Pancreas (tissue), 10 donors: ENCODE measurements around the gene DGKI. TPM values are rescaled to one million over a fixed set of nuclear protein-coding genes. Genes with fewer than 3 reads are reported as not detected.

ENCODE experiments used
- ATAC-seq, 4 donors: fragments of 200-7000 bp; cut with Tn5 transposase; one replicate each; pipeline versions ENCODE4 v1.8.0 to v1.9.1; 2020; ENCODE audit warnings: mild to moderate bottlenecking in 4 of 4, moderate library complexity in 4 of 4
- DNase-seq, 6 donors: peaks; one replicate each; pipeline ENCODE4 v3.0.0-alpha.2; 2020
- FAIRE-seq: peaks from 2 replicates; lab custom pipeline; 2012; peaks lifted over from hg19 to GRCh38; lab: Jason Lieb, UNC
- H3K27ac ChIP-seq, 4 donors: fragments of 200-600 bp; sonication (generic); 1 replicate in 3 of 4; 2 replicates in 1 of 4; pipeline versions ENCODE4 v1.5.0 to v1.8.0; 2020
- H3K27me3 ChIP-seq, 4 donors: fragments of 200-600 bp; one replicate each; pipeline ENCODE4 v1.8.0; 2021
- H3K36me3 ChIP-seq, 3 donors: fragments of 200-600 bp; sonication (generic) in 1 of 3; one replicate each; pipeline versions ENCODE4 v1.5.0 to v1.8.0; 2020 to 2021
- H3K4me1 ChIP-seq, 3 donors: fragments of 200-600 bp; one replicate each; pipeline ENCODE4 v1.8.0; 2021
- H3K4me3 ChIP-seq, 4 donors: fragments of 200-600 bp; sonication (generic) in 2 of 4; one replicate each; pipeline versions ENCODE4 v1.5.0 to v1.8.0; 2020 to 2021
- H3K9me3 ChIP-seq, 4 donors: fragments of 200-600 bp; one replicate each; pipeline ENCODE4 v1.8.0; 2021
- WGBS, 2 donors: extraction: QIAGEN DNeasy Blood & Tissue Kit; methylation state at CpG; one replicate each; pipeline ENCODE4 v1.1.7; 2013; 5-methylcytosine and 5-hydroxymethylcytosine counted together
- intact Hi-C, 3 donors: fragments of 100-400 bp; cut with DNase I; formaldehyde crosslinking; loops; one replicate each; pipeline versions ENCODE4 v1.11.1 to v1.14.2; 2022
- polyA plus RNA-seq, 2 donors: library from polyadenylated mRNA; stranded (reverse); fragments of 200-250 nt; gene quantifications; one replicate each; pipeline ENCODE4 v1.2.3, GENCODE V29; 2013
- total RNA-seq, 6 donors: library from RNA; stranded (reverse); fragmentation: NEBNext Ultra II Directional in 4 of 6; extraction: Animal tissue kit (Norgen Biotek cat#: 25700) in 4 of 6; gene quantifications; one replicate each; pipeline versions ENCODE4 v1.2.1 to v1.2.4, GENCODE V29; 2021 to 2023
- TF ChIP-seq, protein P1 (sequence below), 4 donors: fragments of 200-600 bp; sonication (generic) in 3 of 4; IDR thresholded peaks; one replicate each; pipeline versions ENCODE4 v1.5.0 to v1.8.0; 2021; ENCODE audit warnings: antibody characterized with exemption in 4 of 4
- donor health status: healthy with polysubstance abuse.
- donor health status: DM: no; HTN: no; CAD: no; lungs with moderate emphysema.
- donor health status: DM: no; HTN: no; CAD: no.
- donor health status: control.
- donor health status: control.
- donor health status: Bipolar disorder and iron deficiency.
- donor health status: DM: yes; HTN: yes; CAD: no.
- donor health status: DM: no; HTN: no; CAD: no.
- donor health status: DM: no; HTN: no; CAD: no.
- donor health status: DM: yes; HTN: yes; CAD: no.

DGKI gene
- total and polyA plus RNA-seq, 8 donors, result 0.04 to 0.81 (median 0.15) TPM

- intact Hi-C loops, result no loop called here
- WGBS, 2 donors, result 53 to 68% methylated on average over 2 of the region's 2 CpGs
Observed at GRCh38 chr7:137373507-137373906, 473.3 kb downstream of the DGKI start.

GRCh38 chr7:137371616-137372015 is 475.2 kb downstream of the DGKI start:
- Histone ChIP-seq H3K4me1 (no peaks in the 10 kb centered on the region), H3K27me3 (no peaks in the 10 kb centered on the region), H3K4me3 (no peak overlapping the region), H3K9me3 (no peaks in the 10 kb centered on the region), H3K36me3 (no peaks in the 10 kb centered on the region), H3K27ac (no peak overlapping the region)
- intact Hi-C loops, result no loop called here
- TF ChIP-seq, protein P1, sequence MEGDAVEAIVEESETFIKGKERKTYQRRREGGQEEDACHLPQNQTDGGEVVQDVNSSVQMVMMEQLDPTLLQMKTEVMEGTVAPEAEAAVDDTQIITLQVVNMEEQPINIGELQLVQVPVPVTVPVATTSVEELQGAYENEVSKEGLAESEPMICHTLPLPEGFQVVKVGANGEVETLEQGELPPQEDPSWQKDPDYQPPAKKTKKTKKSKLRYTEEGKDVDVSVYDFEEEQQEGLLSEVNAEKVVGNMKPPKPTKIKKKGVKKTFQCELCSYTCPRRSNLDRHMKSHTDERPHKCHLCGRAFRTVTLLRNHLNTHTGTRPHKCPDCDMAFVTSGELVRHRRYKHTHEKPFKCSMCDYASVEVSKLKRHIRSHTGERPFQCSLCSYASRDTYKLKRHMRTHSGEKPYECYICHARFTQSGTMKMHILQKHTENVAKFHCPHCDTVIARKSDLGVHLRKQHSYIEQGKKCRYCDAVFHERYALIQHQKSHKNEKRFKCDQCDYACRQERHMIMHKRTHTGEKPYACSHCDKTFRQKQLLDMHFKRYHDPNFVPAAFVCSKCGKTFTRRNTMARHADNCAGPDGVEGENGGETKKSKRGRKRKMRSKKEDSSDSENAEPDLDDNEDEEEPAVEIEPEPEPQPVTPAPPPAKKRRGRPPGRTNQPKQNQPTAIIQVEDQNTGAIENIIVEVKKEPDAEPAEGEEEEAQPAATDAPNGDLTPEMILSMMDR (IDR thresholded peaks at IDR 0.05), result no peak
- ATAC-seq (no peak), DNase-seq (no peak), FAIRE-seq (no peak)
- 67 to 75% methylated on average over 2 of the region's 2 CpGs for WGBS, 2 donors

More at GRCh38 chr7:137373507-137373906, 473.3 kb downstream of the DGKI start:
- FAIRE-seq, result no peak
- Histone ChIP-seq H3K36me3 (no peaks in the 10 kb centered on the region), H3K4me1 (no peaks in the 10 kb centered on the region), H3K9me3 (no peaks in the 10 kb centered on the region), H3K4me3 (no peak overlapping the region), H3K27ac (no peak overlapping the region), H3K27me3 (no peaks in the 10 kb centered on the region)
- DNase-seq, result no peak
- TF ChIP-seq, protein P1 (IDR thresholded peaks at IDR 0.05), result no peak
- no peak for ATAC-seq

DNA sequence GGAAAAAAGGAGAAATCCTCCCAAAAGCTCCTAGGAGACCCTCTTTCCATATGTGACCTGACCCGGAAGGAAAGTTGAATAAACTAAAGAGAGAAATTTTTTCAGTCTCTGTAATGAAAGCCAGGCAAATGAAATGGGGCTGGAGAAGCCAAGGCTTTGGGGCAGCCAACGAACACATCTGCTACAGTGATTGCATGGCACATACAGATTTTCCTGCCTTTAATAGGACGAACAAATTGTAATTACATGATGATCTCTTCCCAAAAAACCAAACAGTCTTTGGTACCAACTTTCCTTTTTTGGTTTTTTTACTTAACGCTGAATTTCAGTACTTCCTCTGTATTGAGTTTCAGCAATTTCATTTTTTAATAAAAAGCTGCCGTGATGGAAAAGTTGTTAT is 479.8 kb downstream of the DGKI start:
- 62 to 70% methylated on average over 5 of the region's 5 CpGs for WGBS, 2 donors
- TF ChIP-seq, protein P1 (IDR thresholded peaks at IDR 0.05), result no peak
- no peak overlapping the region for H3K27ac ChIP-seq

DNA sequence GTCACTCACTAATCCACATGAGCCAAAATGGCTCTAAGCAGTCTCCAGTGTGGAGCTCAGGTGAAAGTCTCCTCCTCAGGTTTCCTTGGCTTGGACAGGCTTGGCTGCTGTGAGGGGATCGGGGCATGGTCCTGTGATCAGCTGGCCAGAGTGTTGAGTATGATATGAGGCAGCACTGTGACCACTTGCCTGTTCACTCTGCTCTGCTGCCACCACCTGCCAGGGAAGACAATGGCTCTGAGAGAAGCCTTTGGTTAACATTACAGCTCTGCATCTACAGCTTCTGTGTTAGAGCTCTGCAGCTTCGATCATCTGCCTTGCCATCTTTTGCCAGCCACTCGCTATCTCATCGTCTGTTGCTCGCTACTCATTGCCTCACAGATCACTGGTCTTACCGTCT is 483.1 kb downstream of the DGKI start:
- DNase-seq (no peak), FAIRE-seq (no peak), ATAC-seq (no peak)
- Histone ChIP-seq H3K4me1 (no peaks in the 10 kb centered on the region), H3K9me3 (no peaks in the 10 kb centered on the region), H3K36me3 (no peaks in the 10 kb centered on the region), H3K4me3 (no peak overlapping the region), H3K27ac (no peak overlapping the region), H3K27me3 (no peaks in the 10 kb centered on the region)
- intact Hi-C loops, result no loop called here
- TF ChIP-seq, protein P1 (IDR thresholded peaks at IDR 0.05), result no peak
- 85 to 92% methylated on average over 6 of the region's 6 CpGs for WGBS, 2 donors

More for the DNA sequence above, 479.8 kb downstream of the DGKI start:
- no peaks in the 10 kb centered on the region for H3K27me3 ChIP-seq
- FAIRE-seq, result no peak
- H3K36me3 ChIP-seq, result no peaks in the 10 kb centered on the region
- no peaks in the 10 kb centered on the region for H3K4me1 ChIP-seq
- no peak overlapping the region for H3K4me3 ChIP-seq
- ATAC-seq, result no peak
- no peak for DNase-seq
- intact Hi-C loops, result no loop called here
- no peaks in the 10 kb centered on the region for H3K9me3 ChIP-seq

DNA sequence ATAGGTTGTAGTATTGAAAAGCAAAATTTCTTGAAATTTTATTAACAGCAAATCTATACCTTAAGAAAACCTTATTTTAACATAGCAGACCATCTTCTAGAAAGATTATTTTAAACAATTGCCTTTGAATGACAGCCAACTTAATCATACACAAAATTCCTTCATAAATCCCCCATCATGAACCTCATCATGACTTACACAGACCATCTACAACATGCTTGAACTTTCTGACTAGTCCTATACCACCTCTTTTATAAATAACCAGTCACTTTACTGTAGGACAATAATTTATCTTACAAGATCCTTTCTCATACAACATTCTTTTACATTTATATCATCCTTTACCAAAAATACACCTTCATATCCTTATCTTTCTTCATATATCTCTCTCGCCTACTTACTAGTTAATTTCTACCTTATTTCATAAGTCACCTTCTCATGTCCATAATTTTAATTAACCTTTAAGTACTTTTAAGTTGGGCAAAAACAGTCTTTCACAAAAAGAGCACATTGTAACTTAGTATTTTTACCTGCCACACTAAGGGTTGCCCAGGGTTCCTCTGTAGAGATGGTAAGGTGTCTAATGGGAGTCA is 486.6 kb downstream of the DGKI start:
- Histone ChIP-seq H3K9me3 (no peaks in the 10 kb centered on the region), H3K27me3 (no peaks in the 10 kb centered on the region), H3K36me3 (no peaks in the 10 kb centered on the region), H3K27ac (no peak overlapping the region), H3K4me3 (no peak overlapping the region), H3K4me1 (no peaks in the 10 kb centered on the region)
- no peak for FAIRE-seq
- TF ChIP-seq, protein P1 (IDR thresholded peaks at IDR 0.05), result no peak
- WGBS, 2 donors, result 30 to 57% methylated on average over 1 of the region's 1 CpG
- no peak for ATAC-seq
- intact Hi-C loops, result no loop called here
- DNase-seq, result no peak
